Endothelial cell of umbilical vein (primary cell): Measurements from ENCODE around the gene IGFBP2. TPM values are rescaled to one million over a fixed set of nuclear protein-coding genes. Genes with fewer than 3 reads are reported as not detected.

Source experiments
- BruUV-seq: library from RNA; stranded (reverse); fragments of 400-500 nt; replicated peaks from 2 replicates; lab custom pipeline; 2021; lab: Mats Ljungman, UMichigan
- CTCF ChIA-PET: fragments of 300-600, 350-600 bp; sonication (Branson Sonifier 250); formaldehyde crosslinking; loops from one replicate; lab custom pipeline; 2021; ENCODE audit warnings: antibody characterized with exemption, inconsistent platforms; lab: Charles Lee
- POLR2A ChIA-PET: fragments of 300-600, 350-600 bp; sonication (Branson Sonifier 250); formaldehyde crosslinking; loops from one replicate; lab custom pipeline; 2021; ENCODE audit warnings: antibody characterized with exemption, inconsistent platforms; lab: Charles Lee
- DNase-seq: peaks from one replicate; pipeline ENCODE4 v3.0.0-alpha.2; 2011; ENCODE audit warnings: low read depth, low spot score
- FAIRE-seq: peaks from 2 replicates; lab custom pipeline; 2011; peaks lifted over from hg19 to GRCh38; lab: Jason Lieb, UNC
- H2AFZ ChIP-seq: 2 replicates; pipeline ENCODE4 v1.6.0; 2012; ENCODE audit warnings: low read depth, low read length, control low read depth, inconsistent platforms
- H3K27ac ChIP-seq: 2 replicates; pipeline ENCODE4 v1.5.1; 2011; ENCODE audit warnings: low read depth, mild to moderate bottlenecking, control low read depth, low read length, moderate library complexity; ENCODE audit not compliant: insufficient read depth
- H3K27me3 ChIP-seq, 2 experiments: 2 replicates each; pipeline versions ENCODE4 v1.6.0 to v1.6.1; 2011; ENCODE audit warnings: low read length in 2 of 2, mixed read lengths in 1 of 2; ENCODE audit not compliant: control insufficient read depth in 2 of 2, insufficient read depth in 2 of 2
- H3K36me3 ChIP-seq, 2 experiments: 2 replicates in 1 of 2; 3 replicates in 1 of 2; pipeline ENCODE4 v1.5.1; 2011; ENCODE audit warnings: low read length in 2 of 2, mild to moderate bottlenecking in 1 of 2, moderate library complexity in 1 of 2; ENCODE audit not compliant: control insufficient read depth in 2 of 2, insufficient read depth in 2 of 2; ENCODE audit errors: extremely low read depth in 1 of 2
- H3K4me1 ChIP-seq: 3 replicates; pipeline ENCODE4 v1.5.1; 2011; ENCODE audit warnings: mild to moderate bottlenecking, low read length; ENCODE audit not compliant: control insufficient read depth, insufficient read depth; ENCODE audit errors: extremely low read depth
- H3K4me2 ChIP-seq: 2 replicates; pipeline ENCODE4 v1.6.1; 2011; ENCODE audit warnings: low read length, control low read depth, mixed read lengths; ENCODE audit not compliant: insufficient read depth
- H3K4me3 ChIP-seq, 3 experiments: fragments of 200-600 bp in 1 of 3; sonication (generic), shearing (Covaris generic) in 1 of 3; replicated peaks in 1 of 3; 2 replicates each; pipeline ENCODE4 v1.5.1; 2011 to 2016; ENCODE audit warnings: control low read depth in 3 of 3, low read length in 3 of 3, mild to moderate bottlenecking in 2 of 3, inconsistent platforms in 1 of 3, low read depth in 1 of 3, moderate library complexity in 1 of 3; ENCODE audit not compliant: insufficient read depth in 1 of 3
- H3K79me2 ChIP-seq: 2 replicates; pipeline ENCODE4 v1.6.0; 2012; ENCODE audit warnings: low read length, inconsistent platforms; ENCODE audit not compliant: control insufficient read depth, insufficient read depth
- H3K9ac ChIP-seq: replicated peaks from 2 replicates; pipeline ENCODE3; 2011; ENCODE audit warnings: low read length, control low read depth; ENCODE audit not compliant: insufficient read depth; ENCODE audit errors: extremely low read depth
- H3K9me1 ChIP-seq: replicated peaks from 3 replicates; pipeline ENCODE4 v1.6.0; 2011; ENCODE audit warnings: mild to moderate bottlenecking, low read length; ENCODE audit not compliant: control insufficient read depth, insufficient read depth; ENCODE audit errors: extremely low read depth
- H3K9me3 ChIP-seq: replicated peaks from 2 replicates; pipeline ENCODE4 v1.5.1; 2012; ENCODE audit warnings: low read length, inconsistent platforms; ENCODE audit not compliant: control insufficient read depth, insufficient read depth
- H4K20me1 ChIP-seq: replicated peaks from 2 replicates; pipeline ENCODE3; 2011; ENCODE audit warnings: mild to moderate bottlenecking, low read length; ENCODE audit not compliant: control insufficient read depth, insufficient read depth; ENCODE audit errors: extremely low read depth
- CTCF ChIP-seq, 2 donors: IDR thresholded peaks; 1 replicate in 1 of 2; 2 replicates in 1 of 2; pipeline ENCODE4 v1.5.1; 2011; ENCODE audit warnings: low read length in 2 of 2, mild to moderate bottlenecking in 2 of 2, moderate library complexity in 2 of 2, control low read depth in 1 of 2, inconsistent platforms in 1 of 2, low read depth in 1 of 2; ENCODE audit not compliant: insufficient read depth in 1 of 2; ENCODE audit errors: extremely low read depth in 1 of 2
- EZH2 ChIP-seq: IDR thresholded peaks from 2 replicates; pipeline ENCODE4 v1.6.1; 2012; ENCODE audit warnings: borderline replicate concordance, low read depth, mild to moderate bottlenecking, moderate library complexity, low read length, inconsistent platforms; ENCODE audit not compliant: severe bottlenecking
- FOS ChIP-seq: IDR thresholded peaks from 2 replicates; pipeline ENCODE4 v1.6.1; 2011; ENCODE audit warnings: mild to moderate bottlenecking, low read length, moderate library complexity, borderline replicate concordance; ENCODE audit not compliant: insufficient read depth
- GATA2 ChIP-seq: IDR thresholded peaks from 2 replicates; pipeline ENCODE4 v1.7.0; 2011; ENCODE audit warnings: low read depth, mild to moderate bottlenecking, moderate library complexity, mixed read lengths, low read length; ENCODE audit not compliant: insufficient read length, insufficient read depth
- JUN ChIP-seq: IDR thresholded peaks from 2 replicates; pipeline ENCODE4 v1.6.1; 2011; ENCODE audit warnings: borderline replicate concordance, low read depth; ENCODE audit not compliant: insufficient read length, insufficient read depth
- MAX ChIP-seq: IDR thresholded peaks from 2 replicates; pipeline ENCODE4 v1.6.1; 2011; ENCODE audit not compliant: insufficient read depth, insufficient read length
- MYC ChIP-seq: IDR thresholded peaks from one replicate; pipeline ENCODE4 v1.6.1; 2011; ENCODE audit warnings: mild to moderate bottlenecking, low read depth, low read length
- POLR2A ChIP-seq: IDR thresholded peaks from 2 replicates; pipeline ENCODE4 v1.6.1; 2012; ENCODE audit warnings: low read depth, mild to moderate bottlenecking, control low read depth, low read length
- dilution Hi-C: fragments of 300-500 bp; cut with MboI; formaldehyde crosslinking; loops from one replicate; pipeline ENCODE4 v1.15.0; 2019; ENCODE audit warnings: low sequenced_read_pairs; ENCODE audit not compliant: extremely low pct_ligation_motif_present
- intact Hi-C: fragments of 100-400 bp; cut with micrococcal nuclease; formaldehyde crosslinking; loops from one replicate; pipeline ENCODE4 v1.10.0; 2022
- polyA plus RNA-seq, 4 experiments: library from polyadenylated mRNA; depleted of rRNA in 3 of 4; stranded (reverse) in 3 of 4; unstranded in 1 of 4; fragments of >200 nt; gene quantifications; 2 replicates each; pipeline versions ENCODE4 v1.2.1 to v1.2.3, GENCODE V29; 2011 to 2012; ENCODE audit warnings: missing spikeins in 1 of 4
- total RNA-seq: library from RNA; stranded (reverse); gene quantifications from 2 replicates; pipeline ENCODE4 v1.2.3, GENCODE V29; 2021

Gene IGFBP2
- total and polyA plus RNA-seq, 2 donors (not counting 3 experiments of a cell fraction or from before 2014, with no cell fraction given), result 212 to 261 TPM

GRCh38 chr2:216624251-216624650, 9.0 kb upstream of the IGFBP2 start:
- intact Hi-C loops, result no loop called here
- Histone ChIP-seq H3K27ac (no peak overlapping the region), H3K79me2 (no peaks in the 10 kb centered on the region)

More at GRCh38 chr2:216624251-216624650, 9.0 kb upstream of the IGFBP2 start:
- Histone ChIP-seq H2AFZ (no peak overlapping the region), H3K9ac (no peak overlapping the region), H3K4me1 (no peaks in the 10 kb centered on the region), H3K4me2 (no peak overlapping the region), H4K20me1 (no peaks in the 10 kb centered on the region), H3K36me3 (no peaks in the 10 kb centered on the region), H3K9me3 (no peaks in the 10 kb centered on the region), H3K4me3 (no peak overlapping the region), H3K9me1 (no peaks in the 10 kb centered on the region), H3K27me3 (peaks cover 0 to 2% of the 10 kb centered on the region in 2 experiments)
- no peak for DNase-seq
- ChIA-PET CTCF (no interaction called here), POLR2A (no interaction called here)
- dilution Hi-C loops, result no loop called here
- TF ChIP-seq JUN, result no peak
- no peak for TF ChIP-seq FOS
- TF ChIP-seq EZH2, result no peak
- no peak for TF ChIP-seq CTCF (IDR thresholded peaks at IDR 0.05; ENCODE audit: extremely low read depth in 1 of 2, insufficient read depth in 1 of 2, low read depth in 1 of 2, low read length in 2 of 2)
- TF ChIP-seq MAX, result no peak
- no peak for TF ChIP-seq MYC
- TF ChIP-seq POLR2A, result no peak
- TF ChIP-seq GATA2, result no peak
- BruUV-seq, result no TSS peak
- FAIRE-seq, result no peak
